T-cell (primary cell): ENCODE results near the gene TNPO3. TPM values are rescaled to one million over a fixed set of nuclear protein-coding genes. Genes with fewer than 3 reads are reported as not detected.
"Not testable (repeated sequence)": the region's sequence is repeated elsewhere in the genome, so short reads cannot be mapped to it uniquely, and the experiment has no call there.

ENCODE experiments used
- ATAC-seq, 4 experiments: fragments of 200-7000 bp in 3 of 4; fragments of 150-1000 bp in 1 of 4; cut with Tn5 transposase; replicated peaks in 1 of 4; 1 replicate in 3 of 4; 2 replicates in 1 of 4; pipeline ENCODE4 v1.10.0; 2021; ENCODE audit warnings: moderate library complexity in 3 of 4, mild to moderate bottlenecking in 2 of 4, moderate number of reproducible peaks in 1 of 4
- CTCF ChIA-PET, 2 donors: fragments of 300-600 bp; sonication (Branson Sonifier 250); formaldehyde crosslinking; loops; one replicate each; lab custom pipeline; 2022; ENCODE audit warnings: antibody characterized with exemption in 2 of 2; lab: Charles Lee
- POLR2A ChIA-PET, 2 donors: fragments of 300-600 bp; sonication (Branson Sonifier 250); formaldehyde crosslinking; loops; one replicate each; lab custom pipeline; 2022; ENCODE audit warnings: antibody characterized with exemption in 2 of 2; lab: Charles Lee
- DNase-seq, 35 experiments: peaks; one replicate each; pipeline versions ENCODE4 v3.0.0 to v3.0.0-alpha.2; 2013 to 2023
- H3K27ac ChIP-seq: one replicate; pipeline ENCODE4 v1.5.1; 2013; ENCODE audit warnings: low read length
- H3K27me3 ChIP-seq, 2 experiments: replicated peaks in 1 of 2; 1 replicate in 1 of 2; 2 replicates in 1 of 2; pipeline versions ENCODE4 v1.6.1 to v1.7.0; 2013; ENCODE audit warnings: low read length in 1 of 2, mixed read lengths in 1 of 2; ENCODE audit not compliant: control insufficient read depth in 2 of 2, insufficient read depth in 2 of 2; ENCODE audit errors: extremely low read depth in 1 of 2
- H3K36me3 ChIP-seq, 2 donors: 1 replicate in 1 of 2; 2 replicates in 1 of 2; pipeline versions ENCODE4 v1.6.1 to v1.7.0; 2013; ENCODE audit warnings: low read length in 1 of 2; ENCODE audit not compliant: control insufficient read depth in 2 of 2, insufficient read depth in 1 of 2; ENCODE audit errors: extremely low read depth in 1 of 2
- H3K4me1 ChIP-seq, 2 experiments: 1 replicate in 1 of 2; 2 replicates in 1 of 2; pipeline versions ENCODE4 v1.6.1 to v1.7.0; 2013; ENCODE audit warnings: low read length in 2 of 2, mixed read lengths in 1 of 2; ENCODE audit not compliant: insufficient read depth in 2 of 2, control insufficient read depth in 1 of 2; ENCODE audit errors: extremely low read depth in 1 of 2
- H3K4me3 ChIP-seq, 2 donors: 1 replicate in 1 of 2; 2 replicates in 1 of 2; pipeline versions ENCODE4 v1.5.1 to v1.7.0; 2013; ENCODE audit warnings: mild to moderate bottlenecking in 2 of 2, low read length in 1 of 2, moderate library complexity in 1 of 2; ENCODE audit not compliant: control insufficient read depth in 1 of 2; ENCODE audit errors: extremely low read depth in 1 of 2
- H3K9me3 ChIP-seq: 2 replicates; pipeline ENCODE4 v1.7.0; 2013
- H3K27ac Mint-ChIP-seq, 2 donors: one replicate each; pipeline ENCODE4 v1.8.0; 2020 to 2021; ENCODE audit warnings: mild to moderate bottlenecking in 2 of 2, mixed read lengths in 2 of 2
- H3K27me3 Mint-ChIP-seq, 2 donors: one replicate each; pipeline ENCODE4 v1.8.0; 2021 to 2022; ENCODE audit warnings: mixed read lengths in 2 of 2
- H3K36me3 Mint-ChIP-seq: one replicate; pipeline ENCODE4 v1.8.0; 2021; ENCODE audit warnings: mixed read lengths
- H3K4me1 Mint-ChIP-seq, 3 donors: one replicate each; pipeline ENCODE4 v1.8.0; 2020 to 2022; ENCODE audit warnings: mixed read lengths in 3 of 3, mild to moderate bottlenecking in 1 of 3
- H3K4me3 Mint-ChIP-seq, 3 donors: one replicate each; pipeline ENCODE4 v1.8.0; 2020 to 2022; ENCODE audit warnings: mild to moderate bottlenecking in 3 of 3, mixed read lengths in 3 of 3, moderate library complexity in 3 of 3
- H3K9me3 Mint-ChIP-seq, 3 donors: one replicate each; pipeline ENCODE4 v1.8.0; 2020 to 2022; ENCODE audit warnings: mixed read lengths in 3 of 3
- WGBS: methylation state at CpG from one replicate; pipeline ENCODE4 v1.1.5; 2013; ENCODE audit warnings: missing lambda C conversion rate; ENCODE audit not compliant: insufficient coverage; 5-methylcytosine and 5-hydroxymethylcytosine counted together
- total RNA-seq, 35 experiments: library from RNA in 6 of 35; stranded (reverse) in 6 of 35; fragments of 120-200 nt in 1 of 35; gene quantifications; one replicate each; pipeline versions ENCODE4 v1.2.1 to v1.2.4 and lab custom pipeline; 2013 to 2026

TNPO3 gene
- total RNA-seq, 5 donors from 2014 or later (not counting 1 experiment from before 2014, with no cell fraction given): 26.5 to 39.9 (median 35.9) TPM

GRCh38 chr7:129038468-129038867, 16.4 kb downstream of the TNPO3 start:
- H3K27me3 ChIP-seq, H3K4me1 ChIP-seq, H3K27ac Mint-ChIP-seq, H3K9me3 ChIP-seq, H3K4me3 ChIP-seq, H3K9me3 Mint-ChIP-seq, ATAC-seq, POLR2A ChIA-PET, H3K27ac ChIP-seq, H3K27me3 Mint-ChIP-seq, CTCF ChIA-PET, H3K4me3 Mint-ChIP-seq, DNase-seq: not testable (repeated sequence)
- H3K36me3 ChIP-seq: peaks cover 12 to 38% of the 10 kb centered on the region in 2 donors
- WGBS: no CpG with 5 or more reads among the region's 2 CpGs
- Mint-ChIP-seq H3K36me3 (peaks cover 52% of the 10 kb centered on the region), H3K4me1 (peaks cover 53 to 62% (median 60%) of the 10 kb centered on the region in 3 donors)

GRCh38 chr7:129037585-129037984, 17.3 kb downstream of the TNPO3 start:
- Mint-ChIP-seq H3K4me1 (peaks cover 52 to 61% (median 58%) of the 10 kb centered on the region in 3 donors), H3K4me3 (no peak overlapping the region), H3K27ac (no peak overlapping the region), H3K9me3 (no peaks in the 10 kb centered on the region), H3K36me3 (peaks cover 59% of the 10 kb centered on the region), H3K27me3 (no peaks in the 10 kb centered on the region)
- POLR2A ChIA-PET: interaction anchor here in 1 of 2 donors (0.5 kb wide), 1 partner anchor 22 kb away, joined by 5 read pairs; no protein-coding TSS in a partner anchor
- H3K4me3 ChIP-seq: no peak overlapping the region
- no peak overlapping the region for H3K27ac ChIP-seq
- ATAC-seq: no peak
- H3K27me3 ChIP-seq: no peaks in the 10 kb centered on the region
- H3K36me3 ChIP-seq: peaks cover 12 to 38% of the 10 kb centered on the region in 2 donors
- H3K4me1 ChIP-seq: peaks cover 0 to 3% of the 10 kb centered on the region in 2 experiments
- WGBS: no CpG with 5 or more reads among the region's 4 CpGs
- DNase-seq: no peak
- no peaks in the 10 kb centered on the region for H3K9me3 ChIP-seq
- CTCF ChIA-PET: no interaction called here

GRCh38 chr7:129032017-129032416, 22.9 kb downstream of the TNPO3 start:
- H3K9me3 ChIP-seq: no peaks in the 10 kb centered on the region
- H3K9me3 Mint-ChIP-seq: no peaks in the 10 kb centered on the region
- no peak overlapping the region for H3K4me3 ChIP-seq
- peaks cover 48 to 68% (median 57%) of the 10 kb centered on the region in 3 donors for H3K4me1 Mint-ChIP-seq
- no peak overlapping the region for H3K27ac Mint-ChIP-seq
- H3K27me3 Mint-ChIP-seq: no peaks in the 10 kb centered on the region
- no peak overlapping the region for H3K4me3 Mint-ChIP-seq
- H3K27me3 ChIP-seq: no peaks in the 10 kb centered on the region
- H3K4me1 ChIP-seq: no peaks in the 10 kb centered on the region
- no peak overlapping the region for H3K27ac ChIP-seq
- no peak for DNase-seq
- peaks cover 65% of the 10 kb centered on the region for H3K36me3 Mint-ChIP-seq
- POLR2A ChIA-PET: no interaction called here
- CTCF ChIA-PET: no interaction called here
- no peak for ATAC-seq
- peaks cover 9 to 33% of the 10 kb centered on the region in 2 donors for H3K36me3 ChIP-seq
- WGBS: no CpG with 5 or more reads among the region's 1 CpG

- ATAC-seq (no peak), DNase-seq (no peak)
- Mint-ChIP-seq H3K9me3 (no peaks in the 10 kb centered on the region), H3K4me3 (no peak overlapping the region), H3K36me3 (peaks cover 59% of the 10 kb centered on the region), H3K4me1 (peaks cover 48 to 60% (median 56%) of the 10 kb centered on the region in 3 donors), H3K27me3 (no peaks in the 10 kb centered on the region), H3K27ac (no peak overlapping the region)
- H3K36me3 ChIP-seq: peaks cover 9 to 29% of the 10 kb centered on the region in 2 donors
- H3K9me3 ChIP-seq: no peaks in the 10 kb centered on the region
- 100% methylated on average over 2 of the region's 3 CpGs for WGBS
- no peak overlapping the region for H3K27ac ChIP-seq
- no peak overlapping the region for H3K4me3 ChIP-seq
- CTCF ChIA-PET: no interaction called here
- H3K4me1 ChIP-seq: no peaks in the 10 kb centered on the region
- H3K27me3 ChIP-seq: no peaks in the 10 kb centered on the region
- POLR2A ChIA-PET: no interaction called here
Observed at GRCh38 chr7:129030440-129030839, 24.5 kb downstream of the TNPO3 start.

GRCh38 chr7:129024125-129024524, 30.8 kb downstream of the TNPO3 start:
- H3K4me3 Mint-ChIP-seq: no peak overlapping the region
- no peaks in the 10 kb centered on the region for H3K9me3 ChIP-seq
- H3K36me3 Mint-ChIP-seq: peaks cover 23% of the 10 kb centered on the region
- no peaks in the 10 kb centered on the region for H3K27me3 ChIP-seq
- no peaks in the 10 kb centered on the region for H3K9me3 Mint-ChIP-seq
- peaks cover under 1 to 8% of the 10 kb centered on the region in 2 donors for H3K36me3 ChIP-seq
- ChIA-PET POLR2A (no interaction called here), CTCF (no interaction called here)
- DNase-seq (no peak), ATAC-seq (no peak)
- H3K4me1 Mint-ChIP-seq: peaks cover 52 to 59% (median 55%) of the 10 kb centered on the region in 3 donors
- WGBS: no CpG with 5 or more reads among the region's 3 CpGs
- H3K4me3 ChIP-seq: no peak overlapping the region
- no peaks in the 10 kb centered on the region for H3K27me3 Mint-ChIP-seq
- H3K27ac ChIP-seq: no peak overlapping the region
- H3K27ac Mint-ChIP-seq: no peak overlapping the region
- peaks cover 0 to 6% of the 10 kb centered on the region in 2 experiments for H3K4me1 ChIP-seq

GRCh38 chr7:129021656-129022055, 33.3 kb downstream of the TNPO3 start:
- Mint-ChIP-seq H3K9me3 (no peaks in the 10 kb centered on the region), H3K4me3 (no peak overlapping the region), H3K36me3 (peaks cover 20% of the 10 kb centered on the region), H3K27ac (no peak overlapping the region), H3K27me3 (no peaks in the 10 kb centered on the region), H3K4me1 (peaks cover 42 to 47% (median 43%) of the 10 kb centered on the region in 3 donors)
- H3K27ac ChIP-seq: no peak overlapping the region
- no peak for DNase-seq
- peaks cover 0 to 12% of the 10 kb centered on the region in 2 donors for H3K36me3 ChIP-seq
- peaks cover 0 to 6% of the 10 kb centered on the region in 2 experiments for H3K4me1 ChIP-seq
- ATAC-seq: no peak
- CTCF ChIA-PET: no interaction called here
- no CpG with 5 or more reads among the region's 2 CpGs for WGBS
- H3K27me3 ChIP-seq: no peaks in the 10 kb centered on the region
- POLR2A ChIA-PET: no interaction called here
- no peak overlapping the region for H3K4me3 ChIP-seq
- H3K9me3 ChIP-seq: no peaks in the 10 kb centered on the region
